ENCODE data around the gene NEGR1. TPM values are rescaled to one million over a fixed set of nuclear protein-coding genes. Genes with fewer than 3 reads are reported as not detected.

The NEGR1 gene
- total RNA-seq, 2 experiments from 2014 or later: not detected

GRCh38 chr1:71649608-71650007 is 632.7 kb downstream of the NEGR1 start:
- CTCF ChIA-PET (ENCODE audit: unreplicated experiment): no interaction called here
- no peaks in the 10 kb centered on the region for H3K36me3 ChIP-seq (ENCODE audit: insufficient read depth, low read length)
- H3K4me2 ChIP-seq (ENCODE audit: low read length): no peak overlapping the region
- no peaks in the 10 kb centered on the region for H4K20me1 ChIP-seq (ENCODE audit: insufficient read depth, low read length)
- no peaks in the 10 kb centered on the region for H3K9me3 ChIP-seq (ENCODE audit: low read length)
- BruUV-seq (replicated peaks): no TSS peak
- TF ChIP-seq EZH2phosphoT487 (IDR thresholded peaks at IDR 0.05; ENCODE audit: borderline replicate concordance, low read depth, low read length) (no peak), CTCF (conservative IDR thresholded peaks at IDR 0.05; ENCODE audit: low read length) (no peak)
- no peaks in the 10 kb centered on the region for H3K4me1 ChIP-seq (ENCODE audit: insufficient read depth, low read length, poor library complexity, severe bottlenecking)
- no peak overlapping the region for H2AFZ ChIP-seq (ENCODE audit: low read length)
- no peak for DNase-seq (ENCODE audit: low spot score)
- POLR2A ChIA-PET: no interaction called here
- intact Hi-C loops (cut with micrococcal nuclease; ENCODE audit: unreplicated experiment): no loop called here
- no peak overlapping the region for H3K27ac ChIP-seq (ENCODE audit: low read depth, low read length, poor library complexity, severe bottlenecking)
- no peaks in the 10 kb centered on the region for H3K9me2 ChIP-seq (ENCODE audit: insufficient read depth, low read length)
- no peaks in the 10 kb centered on the region for H3K79me2 ChIP-seq (ENCODE audit: insufficient read depth, low read depth, low read length)
- no peak overlapping the region for H3K4me3 ChIP-seq (ENCODE audit: low read depth, low read length, poor library complexity, severe bottlenecking)

- H3K27ac ChIP-seq (ENCODE audit: low read depth, low read length, poor library complexity, severe bottlenecking): no peak overlapping the region
- BruUV-seq (replicated peaks): no TSS peak
- POLR2A ChIA-PET: no interaction called here
- no peaks in the 10 kb centered on the region for H3K4me1 ChIP-seq (ENCODE audit: insufficient read depth, low read length, poor library complexity, severe bottlenecking)
- CTCF ChIA-PET (ENCODE audit: unreplicated experiment): no interaction called here
- intact Hi-C loops (cut with micrococcal nuclease; ENCODE audit: unreplicated experiment): no loop called here
- no peaks in the 10 kb centered on the region for H3K36me3 ChIP-seq (ENCODE audit: insufficient read depth, low read length)
- no peaks in the 10 kb centered on the region for H4K20me1 ChIP-seq (ENCODE audit: insufficient read depth, low read length)
- no peak for DNase-seq (ENCODE audit: low spot score)
- no peak overlapping the region for H2AFZ ChIP-seq (ENCODE audit: low read length)
- H3K9me2 ChIP-seq (ENCODE audit: insufficient read depth, low read length): no peaks in the 10 kb centered on the region
- H3K4me2 ChIP-seq (ENCODE audit: low read length): no peak overlapping the region
- no peak overlapping the region for H3K4me3 ChIP-seq (ENCODE audit: low read depth, low read length, poor library complexity, severe bottlenecking)
- TF ChIP-seq EZH2phosphoT487 (IDR thresholded peaks at IDR 0.05; ENCODE audit: borderline replicate concordance, low read depth, low read length): no peak
- no peak for TF ChIP-seq CTCF (conservative IDR thresholded peaks at IDR 0.05; ENCODE audit: low read length)
- no peaks in the 10 kb centered on the region for H3K9me3 ChIP-seq (ENCODE audit: low read length)
- no peaks in the 10 kb centered on the region for H3K79me2 ChIP-seq (ENCODE audit: insufficient read depth, low read depth, low read length)
Observed at GRCh38 chr1:71647513-71648300, 634.6 kb downstream of the NEGR1 start.

- H3K9me2 ChIP-seq (ENCODE audit: insufficient read depth, low read length): no peaks in the 10 kb centered on the region
- POLR2A ChIA-PET: no interaction called here
- no peaks in the 10 kb centered on the region for H4K20me1 ChIP-seq (ENCODE audit: insufficient read depth, low read length)
- CTCF ChIA-PET (ENCODE audit: unreplicated experiment): no interaction called here
- no peaks in the 10 kb centered on the region for H3K36me3 ChIP-seq (ENCODE audit: insufficient read depth, low read length)
- TF ChIP-seq CTCF (conservative IDR thresholded peaks at IDR 0.05; ENCODE audit: low read length): no peak
- no peak for TF ChIP-seq EZH2phosphoT487 (IDR thresholded peaks at IDR 0.05; ENCODE audit: borderline replicate concordance, low read depth, low read length)
- intact Hi-C loops (cut with micrococcal nuclease; ENCODE audit: unreplicated experiment): no loop called here
- H2AFZ ChIP-seq (ENCODE audit: low read length): no peak overlapping the region
- no peak overlapping the region for H3K4me3 ChIP-seq (ENCODE audit: low read depth, low read length, poor library complexity, severe bottlenecking)
- H3K4me1 ChIP-seq (ENCODE audit: insufficient read depth, low read length, poor library complexity, severe bottlenecking): no peaks in the 10 kb centered on the region
- no TSS peak for BruUV-seq (replicated peaks)
- no peak for DNase-seq (ENCODE audit: low spot score)
- no peak overlapping the region for H3K27ac ChIP-seq (ENCODE audit: low read depth, low read length, poor library complexity, severe bottlenecking)
- H3K79me2 ChIP-seq (ENCODE audit: insufficient read depth, low read depth, low read length): no peaks in the 10 kb centered on the region
- no peak overlapping the region for H3K4me2 ChIP-seq (ENCODE audit: low read length)
- no peaks in the 10 kb centered on the region for H3K9me3 ChIP-seq (ENCODE audit: low read length)
Observed at GRCh38 chr1:71645015-71645414, 637.3 kb downstream of the NEGR1 start.

Measured in OCI-LY7 (cell line).